Superior temporal gyrus (tissue), 1 donor: ENCODE data around the gene ANKS1A.
A peak's percentile ranks its signal among the peaks of the same experiment; 100 is the strongest.

Experiments
- DNase-seq: peaks from one replicate; pipeline ENCODE4 v3.0.0-alpha.2; 2016; ENCODE audit errors: extremely low spot score

The ANKS1A gene

DNA sequence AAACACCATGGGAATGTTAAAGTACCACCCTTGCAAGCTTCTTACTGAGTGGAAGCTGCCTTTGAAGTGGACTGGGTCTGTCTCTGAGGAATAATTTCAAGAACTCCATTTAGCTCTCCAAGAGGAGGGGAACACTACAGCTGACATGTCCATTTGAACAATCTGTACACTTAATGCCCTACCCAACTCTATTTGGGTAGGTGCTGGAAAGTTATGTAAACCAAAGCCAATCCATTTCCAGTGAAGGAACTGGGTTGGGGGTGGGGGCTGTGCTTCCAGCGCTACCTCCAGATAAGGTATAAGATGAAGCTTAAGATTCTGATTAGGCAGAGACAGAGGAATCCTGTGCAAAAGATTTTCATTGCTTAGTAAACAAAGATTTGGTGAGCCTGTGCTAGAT is 130.1 kb downstream of the ANKS1A start:
- DNase-seq: no peak

DNA sequence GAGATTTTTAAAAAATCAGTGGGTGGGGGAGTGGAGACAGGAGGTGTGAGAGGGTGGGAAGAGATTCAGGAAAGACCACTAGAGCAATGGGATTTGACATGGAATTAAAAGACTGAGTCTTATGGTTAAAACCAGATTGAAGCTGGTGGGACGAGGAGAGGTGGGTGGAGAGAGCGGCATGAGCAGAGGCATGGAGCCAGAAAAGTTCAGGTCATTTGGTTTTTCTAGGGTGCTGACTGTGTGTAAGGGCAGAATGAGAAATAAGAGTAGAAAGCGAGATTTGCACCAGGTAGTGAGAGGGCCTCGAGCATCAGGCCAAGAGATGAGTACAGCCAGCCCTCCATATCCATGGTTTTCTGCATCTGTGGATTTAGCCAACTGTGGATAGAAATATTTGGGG is 130.8 kb downstream of the ANKS1A start:
- DNase-seq: no peak

DNA sequence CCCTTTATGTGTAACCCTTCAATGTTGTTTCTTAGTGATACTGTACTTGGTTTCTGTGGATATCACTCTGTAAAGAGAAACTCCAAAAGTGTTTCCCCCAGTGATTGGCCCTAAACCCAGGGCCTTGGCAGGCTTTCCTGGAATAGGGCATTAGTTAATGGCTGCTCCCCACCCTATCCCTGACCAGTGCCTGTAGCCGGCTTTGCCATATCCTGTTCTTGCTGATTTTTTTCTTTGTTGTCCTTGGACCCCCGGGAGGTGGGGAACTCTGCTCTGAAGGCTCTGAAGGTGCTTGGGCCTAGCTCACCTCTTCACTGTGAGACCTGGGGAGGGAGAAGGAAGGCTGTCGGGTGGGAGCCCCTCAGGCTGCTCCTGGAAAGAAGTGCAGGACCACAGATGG is 131.9 kb downstream of the ANKS1A start:
- no peak for DNase-seq

DNA sequence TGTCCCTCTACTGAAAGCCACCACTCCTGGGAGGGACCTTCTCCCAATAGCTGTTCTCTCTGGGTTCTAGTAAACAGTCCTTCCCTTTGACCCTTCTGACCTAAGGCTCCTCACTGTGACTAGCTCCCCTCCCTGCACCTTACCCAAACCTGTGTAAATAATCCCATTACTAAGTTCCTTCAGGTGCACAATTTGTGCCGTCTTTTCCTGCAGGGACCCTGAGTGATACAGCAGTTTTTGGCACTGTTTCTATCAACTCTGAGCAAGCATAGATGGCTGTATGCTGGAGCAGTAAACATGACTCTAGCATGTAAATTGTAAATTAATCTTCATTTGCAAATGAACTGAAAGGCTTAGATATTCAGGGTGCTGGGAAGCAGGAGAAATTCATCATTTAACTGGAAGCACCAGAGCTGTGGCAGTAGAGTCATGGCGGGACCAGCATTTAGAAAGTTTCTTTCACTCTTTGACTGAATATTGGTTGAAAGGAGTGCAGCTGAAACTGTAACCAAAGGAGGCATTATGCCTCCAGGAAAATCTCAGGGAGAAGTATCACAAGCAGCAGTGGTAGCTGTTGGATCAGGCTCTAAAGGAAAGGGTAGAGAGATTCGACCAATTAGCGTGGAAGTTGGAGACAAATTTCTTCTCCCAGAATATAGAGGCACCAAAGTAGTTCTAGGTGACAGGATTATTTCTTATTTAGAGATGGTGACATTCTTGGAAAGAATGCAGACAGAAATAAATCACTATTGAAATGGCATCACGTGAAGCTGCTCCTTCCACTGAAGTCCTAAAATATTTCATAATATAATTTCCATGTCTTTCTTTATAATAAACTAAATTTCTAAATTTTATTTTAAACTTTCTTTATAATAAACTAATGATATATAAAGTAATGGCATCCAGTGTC is 134.3 kb downstream of the ANKS1A start:
- DNase-seq: no peak

DNA sequence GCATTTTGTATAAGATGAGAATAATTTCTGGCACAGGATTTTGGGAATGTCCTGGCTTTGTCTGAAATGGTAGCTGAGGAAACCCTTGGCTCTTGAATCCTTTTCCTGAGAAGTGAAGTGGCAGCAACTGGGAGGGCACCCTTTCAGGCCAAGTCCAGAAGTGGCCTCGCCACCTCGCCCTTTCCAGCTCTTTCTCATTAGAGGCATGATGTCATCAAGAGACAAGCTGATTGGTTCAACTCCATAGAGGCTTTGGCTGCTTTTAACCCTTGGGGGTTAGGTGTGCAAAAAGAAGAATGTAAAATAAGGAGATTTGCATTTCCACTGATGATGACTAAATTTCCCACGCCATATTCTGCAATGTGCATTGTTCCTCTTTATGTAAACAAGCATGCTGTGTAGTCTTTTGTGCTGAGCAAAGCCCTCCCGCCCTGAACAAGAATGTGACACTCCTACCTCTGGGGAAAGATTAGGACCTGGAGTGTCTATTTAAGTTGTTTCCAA is 135.5 kb downstream of the ANKS1A start:
- DNase-seq: peak; percentile 87

DNA sequence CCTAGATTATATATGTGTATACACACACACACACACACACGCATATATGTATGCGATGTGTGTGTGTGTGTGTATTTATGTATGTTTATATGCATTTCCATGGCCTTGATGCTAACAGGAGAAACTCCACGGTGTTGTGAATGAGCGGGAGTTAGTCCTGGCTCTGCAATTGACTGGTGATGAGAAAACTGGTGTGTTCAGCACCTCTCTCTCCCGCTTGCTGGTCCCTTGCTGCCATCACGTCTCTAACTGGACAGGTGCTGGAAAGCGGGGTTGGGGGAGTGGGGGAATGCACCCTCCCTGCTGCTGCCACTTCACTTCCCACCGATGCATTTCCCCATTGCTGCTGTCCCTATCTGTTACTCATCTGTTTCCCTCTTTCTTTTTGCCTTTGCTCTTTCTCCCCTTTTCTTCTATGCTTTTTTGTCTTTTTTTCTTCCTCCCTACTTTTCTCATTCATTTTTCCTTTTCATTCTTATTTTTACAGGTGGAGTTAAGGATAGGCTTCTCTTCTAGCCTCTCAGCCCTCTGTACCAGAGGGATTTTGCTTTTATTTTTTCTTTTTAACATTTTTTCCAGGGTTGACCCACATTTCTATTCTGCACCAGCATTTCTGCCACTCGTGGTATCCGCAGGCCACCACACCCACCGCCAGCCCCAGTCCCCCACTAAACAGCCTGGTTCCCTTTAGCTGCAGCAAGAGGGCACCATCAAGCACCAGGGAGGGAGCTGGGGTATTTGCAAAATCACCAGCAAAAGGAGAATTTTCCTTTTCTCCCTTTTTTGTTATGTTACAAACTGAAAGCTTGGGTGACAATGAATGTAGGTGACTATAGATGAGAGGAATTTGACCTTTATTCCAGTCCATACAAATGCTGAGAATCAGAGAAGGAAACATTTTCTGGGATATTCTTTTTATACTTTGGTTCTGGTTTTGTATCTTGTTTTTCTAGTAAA is 136.5 kb downstream of the ANKS1A start:
- DNase-seq: no peak

DNA sequence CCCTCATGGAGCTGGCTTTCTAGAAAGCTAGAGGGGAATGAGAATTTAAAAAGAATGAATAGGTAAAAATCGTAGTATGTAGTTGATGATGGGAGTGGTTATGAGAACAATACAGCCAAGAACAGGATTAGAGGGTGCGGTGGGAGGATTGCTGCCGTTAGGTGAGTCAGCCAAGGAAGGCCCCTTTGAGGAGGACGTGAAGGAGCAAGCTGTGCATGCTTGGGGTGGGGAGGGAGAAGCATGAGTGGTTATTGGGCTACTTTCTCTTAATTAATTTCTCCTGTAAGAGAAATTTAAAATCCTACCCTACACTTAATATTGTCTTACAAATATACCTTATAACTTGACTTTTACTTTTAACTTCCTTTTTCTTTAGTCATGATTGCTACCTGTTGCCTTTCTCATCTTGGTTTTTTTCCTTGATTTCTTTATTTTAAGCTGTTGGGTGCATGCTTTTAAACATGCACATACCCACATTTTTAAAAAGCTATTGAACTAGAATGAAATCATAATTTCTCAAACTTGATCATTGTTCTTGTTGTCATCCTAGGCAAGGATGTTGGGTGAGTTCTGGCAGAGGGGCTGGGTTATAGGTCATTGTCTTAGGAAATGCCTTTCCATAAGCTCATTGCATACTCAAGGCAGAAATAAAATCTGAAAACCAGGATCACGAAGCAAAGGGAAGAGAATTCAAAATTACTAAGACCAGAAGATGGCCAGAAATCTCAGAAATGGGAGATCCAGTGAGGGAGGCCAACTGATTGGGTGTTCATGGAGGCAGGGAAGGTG is 137.6 kb downstream of the ANKS1A start:
- no peak for DNase-seq

DNA sequence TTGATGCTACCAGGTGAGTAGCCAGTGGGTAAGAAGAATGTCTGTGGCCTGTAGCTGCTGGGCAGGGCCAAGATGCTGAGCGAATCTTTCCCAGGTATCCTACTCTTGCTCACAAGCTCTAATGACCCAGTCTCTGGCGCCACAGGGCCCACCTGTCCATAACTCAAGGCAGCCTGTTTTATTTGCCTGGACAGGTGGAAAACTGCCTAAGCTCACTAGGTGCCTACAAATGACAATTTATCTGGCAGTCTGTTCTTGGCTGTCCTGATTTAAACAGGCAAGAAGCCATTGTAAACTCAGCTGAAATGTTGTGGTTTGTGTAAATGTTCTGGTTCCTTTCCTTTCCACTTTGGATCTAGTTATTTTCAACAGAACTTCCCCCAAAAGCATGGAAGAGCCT is 138.8 kb downstream of the ANKS1A start:
- DNase-seq: no peak

DNA sequence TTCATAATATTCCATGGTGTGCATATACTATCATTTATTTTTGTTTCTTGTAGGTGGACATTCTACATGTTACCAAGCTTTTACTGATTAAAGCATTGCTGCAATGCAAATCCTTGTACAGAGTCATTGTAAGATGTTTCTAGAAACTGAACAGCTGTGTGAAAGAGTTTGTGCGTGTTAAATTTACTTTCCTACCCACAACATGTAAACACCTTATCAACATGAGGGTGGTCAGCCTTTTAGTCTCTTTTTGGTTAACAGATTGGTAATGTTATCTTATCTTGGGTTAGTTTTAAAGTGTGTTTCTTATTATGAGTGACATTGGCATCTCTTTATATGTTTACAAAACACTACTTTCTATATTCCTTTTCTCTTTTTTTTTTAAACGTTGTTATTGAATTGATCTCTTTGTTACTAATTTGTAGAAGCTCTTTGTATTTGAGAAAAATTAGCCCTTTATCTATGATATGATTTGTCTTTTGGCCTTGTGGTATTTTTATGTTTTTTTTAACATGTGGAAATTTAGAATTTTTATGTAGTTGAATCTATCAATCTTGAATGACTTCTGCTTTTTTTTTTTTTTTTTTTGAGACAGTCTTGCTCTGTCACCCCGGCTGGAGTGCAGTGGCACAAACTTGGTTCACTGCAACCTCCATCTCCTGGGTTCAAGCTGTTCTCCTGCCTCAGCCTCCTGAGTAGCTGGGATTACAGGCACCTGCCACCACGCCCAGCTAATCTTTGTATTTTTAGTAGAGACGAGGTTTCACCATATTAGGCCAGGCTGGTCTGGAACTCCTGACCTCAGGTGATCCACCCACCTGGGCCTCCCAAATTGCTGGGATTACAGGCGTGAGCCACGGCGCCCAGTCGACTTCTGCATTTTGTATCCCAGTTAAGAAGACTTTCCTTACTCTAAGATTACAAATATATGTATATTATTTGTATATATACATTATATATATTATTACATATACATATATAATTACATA is 140.0 kb downstream of the ANKS1A start:
- DNase-seq: no peak

DNA sequence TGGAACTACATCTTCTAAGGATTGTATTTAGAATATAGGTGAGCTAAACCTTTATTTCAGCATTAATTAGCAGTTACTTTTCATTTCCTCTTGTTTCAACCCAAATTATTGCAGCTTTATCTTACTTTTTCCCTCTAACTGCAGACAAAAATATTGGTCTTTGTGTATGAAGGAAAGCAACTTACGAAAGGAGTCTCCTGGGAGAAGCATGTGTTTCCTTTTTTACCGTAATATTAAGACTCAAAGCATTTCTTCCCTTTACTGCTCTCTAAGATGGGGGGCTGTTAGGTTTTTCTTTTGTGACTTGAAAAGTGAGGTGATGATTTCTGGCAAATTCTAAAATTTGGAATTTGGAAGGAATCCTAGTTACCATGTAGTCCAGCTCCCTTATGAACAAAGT is 141.0 kb downstream of the ANKS1A start:
- DNase-seq: no peak

DNA sequence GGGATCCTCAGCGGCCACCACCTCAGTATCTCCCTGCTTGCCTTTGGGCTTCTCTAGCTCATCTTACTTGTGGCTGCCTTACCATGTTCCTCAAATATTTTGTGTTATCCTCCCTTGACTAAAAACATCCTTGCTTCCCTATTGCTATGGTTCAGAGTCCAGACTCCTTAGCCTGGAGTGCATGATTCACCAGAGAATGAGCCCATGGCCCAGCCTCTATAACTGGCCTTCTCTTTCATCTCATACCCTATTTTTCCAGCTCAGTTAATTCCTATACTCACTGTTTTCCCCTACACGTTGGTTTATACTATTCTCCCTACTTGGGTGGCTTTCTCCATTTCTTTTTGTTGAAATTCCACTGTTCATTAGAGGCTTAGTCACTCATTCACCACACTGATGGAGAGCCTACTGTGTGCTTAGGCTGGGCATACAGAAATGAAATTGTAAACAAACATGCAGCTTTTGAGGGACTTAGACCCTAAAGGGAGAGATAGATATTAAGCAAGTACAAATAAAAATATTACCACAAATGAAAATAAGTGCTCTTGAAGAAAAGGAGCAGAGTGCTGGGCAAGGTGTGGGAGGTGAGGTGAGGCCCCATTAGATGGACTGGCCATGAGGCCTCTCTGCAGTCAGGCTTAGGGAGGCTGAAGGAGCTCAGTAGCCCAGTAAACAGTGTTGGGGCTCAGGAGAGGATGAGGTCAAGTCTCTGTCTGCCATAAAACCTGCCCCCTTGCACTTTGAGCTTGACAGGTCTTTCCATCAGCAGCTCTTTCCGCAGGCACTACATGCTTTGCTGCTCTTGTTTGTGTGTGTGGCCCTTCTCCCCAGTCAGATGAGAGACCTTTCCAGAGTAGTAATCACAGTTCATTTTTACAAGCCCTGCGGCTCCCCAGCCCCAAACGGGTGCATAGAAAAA is 142.8 kb downstream of the ANKS1A start:
- DNase-seq: no peak

DNA sequence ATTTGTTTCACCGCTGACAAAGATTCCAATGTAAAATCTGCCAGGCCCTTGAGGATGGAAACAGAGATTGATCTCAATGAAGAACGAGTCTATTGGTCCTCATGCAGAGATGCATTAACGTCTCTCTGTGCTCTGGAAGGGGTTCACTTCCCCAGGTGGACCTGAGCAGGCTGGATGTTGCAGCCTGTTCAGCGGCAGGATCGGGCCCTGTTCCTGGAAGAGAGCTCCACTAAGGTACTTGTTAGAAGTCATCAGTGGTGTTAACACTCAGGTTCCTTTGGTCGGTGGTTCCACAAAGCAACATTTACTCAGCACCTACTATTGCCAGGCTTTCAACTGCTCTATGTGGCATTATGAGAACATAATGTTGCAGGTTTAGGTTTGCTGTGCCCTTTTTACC is 144.6 kb downstream of the ANKS1A start:
- DNase-seq: no peak

DNA sequence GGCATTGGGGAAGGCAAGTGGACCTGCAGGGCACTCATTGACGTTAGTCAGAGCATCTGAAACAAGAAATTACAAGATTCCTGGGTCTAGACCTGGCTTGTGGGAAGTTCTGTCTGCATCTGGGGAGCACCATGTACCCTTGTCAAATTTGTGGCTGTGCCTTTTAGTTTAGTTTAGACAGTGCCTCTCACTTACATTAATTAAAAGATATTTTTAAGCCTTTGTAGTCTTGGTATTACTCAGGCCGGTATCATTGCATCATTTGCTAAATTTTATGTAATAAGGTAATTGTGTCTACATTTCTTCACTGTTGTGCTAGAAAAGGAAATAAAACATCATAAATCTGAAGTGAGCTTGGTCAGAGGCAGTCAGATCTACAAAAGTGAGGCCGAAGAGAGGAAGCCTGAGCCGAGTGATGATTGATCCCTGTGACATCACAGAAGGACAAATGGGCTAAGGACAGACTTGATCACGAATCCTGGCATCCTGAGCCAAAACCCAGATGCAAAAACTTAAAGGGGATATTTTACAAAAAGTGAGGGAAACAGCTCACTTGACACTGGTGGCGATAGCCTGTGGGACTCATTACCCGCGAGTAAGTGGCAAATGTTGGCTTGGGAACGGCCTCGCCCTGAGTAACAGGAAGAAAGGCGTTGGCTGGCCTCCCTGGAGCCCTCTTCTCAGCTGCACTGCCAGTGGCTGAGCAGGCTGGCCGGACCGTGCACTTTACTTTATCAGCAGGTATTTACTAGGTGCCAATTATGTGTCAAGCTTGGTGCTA is 145.5 kb downstream of the ANKS1A start:
- DNase-seq: no peak

DNA sequence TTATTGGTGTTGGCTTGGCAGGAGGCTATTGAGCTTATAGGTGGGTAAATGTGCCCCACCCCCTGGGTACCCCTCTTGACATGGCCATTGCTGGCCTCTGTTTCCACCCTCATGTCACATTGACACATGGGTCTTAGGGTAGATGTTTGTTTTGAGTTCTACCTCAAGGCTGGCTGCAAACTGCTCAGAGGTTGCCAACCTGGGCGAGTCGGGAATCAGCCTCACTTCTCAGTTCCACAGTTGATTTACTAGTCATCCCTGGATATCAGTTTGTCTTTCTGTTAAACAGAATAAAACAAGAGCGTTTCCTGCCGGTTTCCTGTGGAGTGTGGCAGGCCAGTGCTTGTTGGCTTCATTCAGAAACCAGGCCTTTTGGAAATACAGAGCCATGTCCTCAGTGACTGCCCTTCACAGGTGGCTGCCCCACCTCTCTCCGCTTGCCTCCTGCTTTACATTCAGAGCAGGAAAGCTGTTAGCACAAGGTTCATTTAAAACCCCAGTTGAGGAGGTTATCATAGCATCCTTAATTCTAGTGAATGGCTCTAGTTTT is 146.5 kb downstream of the ANKS1A start:
- DNase-seq: no peak

DNA sequence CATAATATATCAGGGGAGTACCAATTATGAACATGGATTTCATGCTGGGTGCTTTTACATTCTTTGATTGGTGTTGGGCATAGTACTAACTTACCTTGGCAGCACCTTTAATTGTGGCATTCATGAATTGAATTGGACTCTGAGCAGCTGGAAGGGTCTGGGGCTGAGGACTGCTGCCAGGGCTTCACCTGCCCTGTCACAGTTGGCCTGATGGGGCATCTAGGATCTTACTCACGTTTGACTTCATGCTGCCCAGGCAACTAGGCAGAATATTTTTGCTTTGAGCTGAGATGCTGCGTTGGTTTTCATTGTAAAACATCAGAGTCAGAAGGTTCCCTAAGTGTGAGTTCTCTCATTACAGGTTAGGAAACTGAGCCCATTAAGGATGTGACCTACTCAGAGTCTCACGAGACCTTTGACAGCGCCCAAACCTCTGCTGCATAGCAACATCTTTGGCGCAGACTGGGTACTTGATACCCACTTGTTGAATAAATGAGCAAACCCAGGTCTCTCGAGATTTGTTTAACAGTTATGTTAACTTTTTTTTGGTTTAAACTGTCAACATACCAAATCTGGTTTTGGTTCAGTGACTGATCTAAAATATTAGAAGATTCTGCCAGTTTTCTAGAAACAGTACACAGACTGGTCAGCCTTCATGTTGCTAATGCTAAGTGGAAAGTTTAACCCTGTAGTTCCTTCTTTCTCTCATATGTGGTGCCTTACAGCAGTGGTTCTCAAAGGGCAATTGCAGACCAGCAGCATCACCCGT is 147.2 kb downstream of the ANKS1A start:
- no peak for DNase-seq

DNA sequence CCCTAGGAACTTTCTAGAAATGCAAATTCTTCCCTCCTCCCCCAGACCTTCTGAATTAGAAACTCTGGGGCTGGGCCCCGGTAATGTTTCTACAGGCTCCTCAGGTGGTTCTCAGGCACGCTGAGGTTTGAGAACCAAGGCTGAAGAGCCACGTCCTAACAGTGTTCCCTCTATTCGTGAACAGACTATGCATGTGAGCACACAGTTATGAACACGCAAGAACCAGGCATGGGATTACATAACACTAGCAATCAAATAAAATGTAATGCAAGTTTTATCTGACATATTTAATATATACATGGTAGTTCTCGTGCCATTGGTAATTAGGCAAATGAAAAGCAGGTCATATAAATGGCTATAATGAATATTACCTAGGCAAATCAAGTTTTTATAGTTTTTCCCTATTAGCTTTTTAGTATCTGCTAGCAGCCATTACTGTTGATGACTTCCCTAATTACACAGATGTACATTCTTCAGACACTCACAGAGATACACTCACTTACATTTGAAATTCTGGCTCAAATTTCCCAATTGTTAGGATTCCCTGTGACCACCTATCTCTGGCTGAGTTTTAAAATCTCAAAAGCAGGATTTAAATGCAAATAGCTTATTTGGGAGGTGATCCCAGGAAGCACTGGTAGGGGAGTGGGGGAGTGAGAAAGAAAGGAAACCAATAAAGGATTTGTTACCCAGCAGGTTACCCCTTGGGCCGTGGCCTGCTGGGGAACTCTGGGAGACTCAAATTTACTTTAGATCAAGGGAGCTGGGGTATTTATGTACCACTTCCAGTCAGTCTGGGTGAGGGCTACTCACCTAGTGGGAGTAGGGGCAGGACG is 148.0 kb downstream of the ANKS1A start:
- DNase-seq: no peak

DNA sequence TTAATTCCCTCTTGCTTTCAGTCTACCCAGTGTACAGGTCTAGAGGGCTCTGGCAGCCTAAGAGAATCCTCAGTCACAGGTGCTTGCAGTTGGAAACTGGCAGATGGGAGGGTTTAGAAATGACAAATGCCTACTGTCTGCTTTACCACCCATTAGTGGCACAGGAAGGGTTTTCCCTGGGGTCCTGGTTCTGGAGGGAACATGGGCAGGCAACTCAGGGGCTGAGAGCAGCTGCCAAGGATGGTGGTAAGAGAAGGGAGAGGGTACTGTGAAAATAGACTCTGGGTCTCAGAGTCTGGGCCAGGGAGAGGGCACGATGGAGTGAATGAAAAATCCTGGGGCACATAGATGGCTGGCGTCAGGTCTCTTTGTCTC is 148.6 kb downstream of the ANKS1A start:
- no peak for DNase-seq
